HG03460 (cell line): ENCODE data around the gene TRDMT1.

Experiments used
- ATAC-seq: cut with Tn5 transposase; IDR thresholded peaks from one replicate; pipeline ENCODE4 v1.9.1; 2021; ENCODE audit not compliant: unreplicated experiment

The TRDMT1 gene

GRCh38 chr10:17109475-17110207 lies 91.8 kb downstream of the TRDMT1 start:
- no peak for ATAC-seq

DNA sequence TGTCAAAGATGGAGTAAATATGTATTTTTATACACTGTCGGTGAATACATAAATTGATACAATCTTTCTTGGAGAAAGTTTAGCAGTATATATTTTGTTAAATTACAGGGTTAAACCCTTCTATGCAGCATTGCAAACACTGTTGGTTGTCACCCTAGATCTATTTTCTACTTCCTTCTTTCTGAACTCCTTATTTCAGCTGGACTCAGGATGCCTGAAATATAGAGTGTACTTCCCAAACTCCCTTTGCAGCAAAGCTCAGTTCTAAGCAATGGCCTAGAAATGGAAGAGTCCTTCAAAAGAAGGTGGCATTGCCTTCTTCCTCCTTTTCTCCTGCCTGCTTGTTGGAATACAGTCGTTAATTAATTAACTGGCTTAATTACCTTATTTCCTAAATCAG lies 92.4 kb downstream of the TRDMT1 start:
- ATAC-seq = no peak

DNA sequence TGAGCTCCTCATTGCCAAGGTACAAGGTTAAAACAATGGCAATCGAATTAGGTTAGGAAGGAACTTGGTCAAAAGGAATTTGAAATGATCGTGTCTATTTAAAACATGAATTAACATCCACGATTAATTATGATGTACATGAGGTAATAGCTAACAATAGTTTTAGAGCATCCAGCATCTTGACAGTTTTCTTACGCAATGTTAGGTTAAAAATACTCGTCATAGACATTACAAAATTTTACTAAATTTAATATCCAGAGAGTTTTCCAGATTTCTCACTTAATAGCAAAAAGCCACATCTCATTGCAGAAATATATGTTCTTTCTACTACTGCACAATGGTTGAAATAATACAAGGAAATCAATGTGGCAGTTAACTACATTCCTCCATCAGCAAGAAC lies 94.5 kb downstream of the TRDMT1 start:
- ATAC-seq = no peak

- ATAC-seq = no peak
These were observed 99.6 kb downstream of the TRDMT1 start for GRCh38 chr10:17101910-17102266.

DNA sequence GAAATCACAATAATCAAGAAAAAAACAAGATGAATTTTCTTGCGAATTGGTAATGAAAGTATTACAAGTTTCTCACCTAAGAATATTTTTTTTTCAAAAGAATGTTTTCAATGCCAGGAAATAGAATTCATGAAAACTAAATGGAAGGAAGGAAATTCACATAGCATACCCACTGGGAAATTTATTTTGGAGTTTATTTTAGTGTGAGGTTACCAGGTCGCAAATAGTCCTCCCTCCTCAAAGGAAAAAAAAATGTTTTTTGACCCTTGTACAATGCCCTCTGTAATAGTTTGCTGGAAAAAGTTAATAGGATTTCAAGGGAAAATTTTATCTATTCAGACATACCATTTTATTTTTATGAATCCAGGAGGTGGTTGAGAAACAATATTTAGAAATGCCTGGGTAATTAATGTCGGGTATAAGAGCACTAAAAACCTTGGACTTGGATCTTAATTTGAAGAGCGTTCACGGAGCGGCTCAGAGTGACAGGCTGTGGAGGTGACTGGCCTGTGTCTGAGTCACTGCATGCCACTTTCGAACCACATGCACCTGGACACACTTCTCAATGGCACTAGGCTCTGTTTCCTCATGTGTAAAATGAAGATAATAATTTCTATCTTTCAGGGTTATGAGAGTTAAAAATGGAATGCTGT lies 100.1 kb downstream of the TRDMT1 start:
- no peak for ATAC-seq

GRCh38 chr10:17100586-17100985 lies 100.9 kb downstream of the TRDMT1 start:
- no peak for ATAC-seq

- no peak for ATAC-seq
These were observed 103.5 kb downstream of the TRDMT1 start for GRCh38 chr10:17098012-17098411.
